Rectal smooth muscle tissue (tissue), 1 donor: ENCODE data around the gene EXD3.
"Not testable (repeated sequence)": the region's sequence is repeated elsewhere in the genome, so short reads cannot be mapped to it uniquely, and the experiment has no call there.

ENCODE experiments used
- H3K27ac ChIP-seq: one replicate; pipeline ENCODE4 v1.7.0; 2013; ENCODE audit warnings: low read depth, low read length, inconsistent platforms
- H3K27me3 ChIP-seq: one replicate; pipeline ENCODE4 v1.7.0; 2013; ENCODE audit warnings: low read length; ENCODE audit not compliant: control insufficient read depth, insufficient read depth
- H3K36me3 ChIP-seq: one replicate; pipeline ENCODE4 v1.7.0; 2013; ENCODE audit warnings: low read length; ENCODE audit not compliant: control insufficient read depth, insufficient read depth
- H3K4me1 ChIP-seq: one replicate; pipeline ENCODE4 v1.7.0; 2013; ENCODE audit warnings: low read length; ENCODE audit not compliant: control insufficient read depth, insufficient read depth
- H3K4me3 ChIP-seq: one replicate; pipeline ENCODE4 v1.7.0; 2013; ENCODE audit warnings: low read length
- H3K9ac ChIP-seq: one replicate; pipeline ENCODE4 v1.7.0; 2013; ENCODE audit warnings: low read length

The EXD3 gene

GRCh38 chr9:137331929-137332328, 91.0 kb downstream of the EXD3 start:
- no peaks in the 10 kb centered on the region for H3K4me1 ChIP-seq
- H3K27ac ChIP-seq: no peak overlapping the region
- H3K36me3 ChIP-seq: no peaks in the 10 kb centered on the region
- no peaks in the 10 kb centered on the region for H3K27me3 ChIP-seq
- H3K9ac ChIP-seq: no peak overlapping the region
- H3K4me3 ChIP-seq: no peak overlapping the region

GRCh38 chr9:137330689-137331088, 92.3 kb downstream of the EXD3 start:
- Histone ChIP-seq H3K27me3 (no peaks in the 10 kb centered on the region), H3K4me3 (no peak overlapping the region), H3K36me3 (no peaks in the 10 kb centered on the region), H3K4me1 (no peaks in the 10 kb centered on the region), H3K9ac (no peak overlapping the region), H3K27ac (no peak overlapping the region)

GRCh38 chr9:137329590-137329989, 93.4 kb downstream of the EXD3 start:
- not testable (repeated sequence) for H3K27me3 ChIP-seq, H3K27ac ChIP-seq, H3K9ac ChIP-seq, H3K4me1 ChIP-seq, H3K36me3 ChIP-seq, H3K4me3 ChIP-seq

- not testable (repeated sequence) for H3K27me3 ChIP-seq
Measured at GRCh38 chr9:137327641-137328550, 95.1 kb downstream of the EXD3 start.

GRCh38 chr9:137326445-137327065, 96.4 kb downstream of the EXD3 start:
- no peaks in the 10 kb centered on the region for H3K36me3 ChIP-seq

More at GRCh38 chr9:137327641-137328550, 95.1 kb downstream of the EXD3 start:
- H3K36me3 ChIP-seq, H3K9ac ChIP-seq, H3K27ac ChIP-seq, H3K4me3 ChIP-seq, H3K4me1 ChIP-seq: not testable (repeated sequence)

GRCh38 chr9:137325799-137326198, 97.2 kb downstream of the EXD3 start:
- no peaks in the 10 kb centered on the region for H3K4me1 ChIP-seq
- H3K9ac ChIP-seq: no peak overlapping the region
- no peak overlapping the region for H3K4me3 ChIP-seq
- no peak overlapping the region for H3K27ac ChIP-seq
- no peaks in the 10 kb centered on the region for H3K27me3 ChIP-seq
- no peaks in the 10 kb centered on the region for H3K36me3 ChIP-seq

More at GRCh38 chr9:137326445-137327065, 96.4 kb downstream of the EXD3 start:
- Histone ChIP-seq H3K27ac (no peak overlapping the region), H3K4me3 (no peak overlapping the region), H3K9ac (no peak overlapping the region), H3K27me3 (no peaks in the 10 kb centered on the region), H3K4me1 (no peaks in the 10 kb centered on the region)

- Histone ChIP-seq H3K4me1 (no peaks in the 10 kb centered on the region), H3K27me3 (no peaks in the 10 kb centered on the region), H3K27ac (no peak overlapping the region), H3K4me3 (no peak overlapping the region), H3K9ac (no peak overlapping the region), H3K36me3 (no peaks in the 10 kb centered on the region)
Measured at GRCh38 chr9:137325124-137325523, 97.8 kb downstream of the EXD3 start.

GRCh38 chr9:137323531-137324331, 99.2 kb downstream of the EXD3 start:
- Histone ChIP-seq H3K27ac (no peak overlapping the region), H3K4me1 (no peaks in the 10 kb centered on the region), H3K27me3 (no peaks in the 10 kb centered on the region), H3K9ac (no peak overlapping the region), H3K4me3 (no peak overlapping the region), H3K36me3 (no peaks in the 10 kb centered on the region)

GRCh38 chr9:137321726-137322361, 101.1 kb downstream of the EXD3 start:
- Histone ChIP-seq H3K27me3 (peaks cover 6% of the 10 kb centered on the region), H3K36me3 (no peaks in the 10 kb centered on the region), H3K4me1 (no peaks in the 10 kb centered on the region), H3K9ac (no peak overlapping the region), H3K27ac (no peak overlapping the region), H3K4me3 (no peak overlapping the region)

- Histone ChIP-seq H3K9ac (no peak overlapping the region), H3K27me3 (peaks cover 6% of the 10 kb centered on the region), H3K4me1 (no peaks in the 10 kb centered on the region), H3K27ac (no peak overlapping the region), H3K4me3 (no peak overlapping the region), H3K36me3 (no peaks in the 10 kb centered on the region)
Measured at GRCh38 chr9:137320555-137321384, 102.2 kb downstream of the EXD3 start.

GRCh38 chr9:137319739-137320551, 103.0 kb downstream of the EXD3 start:
- peaks cover 6% of the 10 kb centered on the region for H3K27me3 ChIP-seq
- no peak overlapping the region for H3K27ac ChIP-seq
- H3K4me1 ChIP-seq: no peaks in the 10 kb centered on the region
- no peak overlapping the region for H3K9ac ChIP-seq
- no peaks in the 10 kb centered on the region for H3K36me3 ChIP-seq
- H3K4me3 ChIP-seq: no peak overlapping the region
